WTC11 (cell line): ENCODE data around the gene NEK2. TPM values are rescaled to one million over a fixed set of nuclear protein-coding genes. Genes with fewer than 3 reads are reported as not detected.

Experiments
- ATAC-seq: fragments of 200-7000 bp; cut with Tn5 transposase; 2 replicates; pipeline ENCODE4 v1.10.0; 2021; ENCODE audit warnings: mild to moderate bottlenecking, moderate library complexity
- CTCF ChIA-PET: fragments of 300-600 bp; sonication (Branson Sonifier 250); formaldehyde crosslinking; loops from one replicate; lab custom pipeline; 2021; ENCODE audit warnings: antibody characterized with exemption; lab: Charles Lee
- POLR2A ChIA-PET: fragments of 350-600 bp; sonication (Branson Sonifier 250); formaldehyde crosslinking; loops from one replicate; lab custom pipeline; 2021; ENCODE audit warnings: antibody characterized with exemption; lab: Charles Lee
- DNase-seq: peaks from one replicate; pipeline ENCODE4 v3.0.0; 2021; ENCODE audit warnings: low spot score
- H3K27ac Mint-ChIP-seq: 2 replicates; pipeline ENCODE4 v1.8.0; 2021; ENCODE audit warnings: mixed read lengths
- H3K27me3 Mint-ChIP-seq: 2 replicates; pipeline ENCODE4 v1.8.0; 2021; ENCODE audit warnings: low read depth, mild to moderate bottlenecking, moderate library complexity, mixed read lengths
- H3K36me3 Mint-ChIP-seq: 2 replicates; pipeline ENCODE4 v1.8.0; 2021; ENCODE audit warnings: mixed read lengths
- H3K4me1 Mint-ChIP-seq: 2 replicates; pipeline ENCODE4 v1.8.0; 2022; ENCODE audit warnings: mixed read lengths
- H3K4me3 Mint-ChIP-seq: 2 replicates; pipeline ENCODE4 v1.8.0; 2021; ENCODE audit warnings: mild to moderate bottlenecking, moderate library complexity, mixed read lengths
- H3K9me3 Mint-ChIP-seq: 2 replicates; pipeline ENCODE4 v1.8.0; 2021; ENCODE audit warnings: mixed read lengths
- CREB1 ChIP-seq: sonication (generic); formaldehyde crosslinking; IDR thresholded peaks from 2 replicates; pipeline ENCODE4 v1.8.0; 2023; ENCODE audit warnings: mild to moderate bottlenecking, missing genetic modification reagents
- ESRRA ChIP-seq: sonication (generic); formaldehyde crosslinking; IDR thresholded peaks from 2 replicates; pipeline ENCODE4 v1.8.1; 2022; ENCODE audit warnings: mild to moderate bottlenecking, missing genetic modification reagents, borderline replicate concordance
- GTF2I ChIP-seq: fragments of 250-450 bp; sonication (Bioruptor Pico); conservative IDR thresholded peaks from 2 replicates; pipeline ENCODE4 v1.4.0; 2021; ENCODE audit warnings: mild to moderate bottlenecking
- HMGA2 ChIP-seq: fragments of 250-450 bp; sonication (Bioruptor Pico); IDR thresholded peaks from 2 replicates; pipeline ENCODE4 v1.4.0; 2021; ENCODE audit warnings: mild to moderate bottlenecking, moderate library complexity
- MAX ChIP-seq: sonication (generic); formaldehyde crosslinking; IDR thresholded peaks from 2 replicates; pipeline ENCODE4 v1.8.0; 2022; ENCODE audit warnings: mild to moderate bottlenecking, missing genetic modification reagents
- MXD4 ChIP-seq: fragments of 250-450 bp; sonication (Bioruptor Pico); IDR thresholded peaks from 2 replicates; pipeline ENCODE4 v1.8.0; 2021; ENCODE audit warnings: mild to moderate bottlenecking, moderate library complexity, borderline replicate concordance
- RELA ChIP-seq: sonication (generic); formaldehyde crosslinking; IDR thresholded peaks from 2 replicates; pipeline ENCODE4 v1.8.1; 2022; ENCODE audit warnings: missing genetic modification reagents, mild to moderate bottlenecking, borderline replicate concordance
- SMAD4 ChIP-seq: sonication (generic); formaldehyde crosslinking; IDR thresholded peaks from 2 replicates; pipeline ENCODE4 v1.8.0; 2022; ENCODE audit warnings: mild to moderate bottlenecking, missing genetic modification reagents
- SOX15 ChIP-seq: fragments of 250-450 bp; sonication (Bioruptor Pico); IDR thresholded peaks from 2 replicates; pipeline ENCODE4 v1.9.0; 2021; ENCODE audit warnings: mild to moderate bottlenecking
- SP1 ChIP-seq: sonication (generic); formaldehyde crosslinking; conservative IDR thresholded peaks from 2 replicates; pipeline ENCODE4 v1.8.1; 2022; ENCODE audit warnings: missing genetic modification reagents
- TEAD1 ChIP-seq: sonication (generic); formaldehyde crosslinking; IDR thresholded peaks from 2 replicates; pipeline ENCODE4 v1.8.0; 2022; ENCODE audit warnings: mild to moderate bottlenecking, missing genetic modification reagents
- TEAD4 ChIP-seq: sonication (generic); formaldehyde crosslinking; IDR thresholded peaks from 2 replicates; pipeline ENCODE4 v1.8.0; 2022; ENCODE audit warnings: mild to moderate bottlenecking, missing genetic modification reagents
- TP53 ChIP-seq: sonication (generic); formaldehyde crosslinking; IDR thresholded peaks from 2 replicates; pipeline ENCODE4 v1.8.1; 2023; ENCODE audit warnings: mild to moderate bottlenecking, missing genetic modification reagents
- USF1 ChIP-seq: sonication (generic); formaldehyde crosslinking; IDR thresholded peaks from 2 replicates; pipeline ENCODE4 v1.8.0; 2022; ENCODE audit warnings: mild to moderate bottlenecking, missing genetic modification reagents
- ZBTB21 ChIP-seq: sonication (generic); formaldehyde crosslinking; IDR thresholded peaks from 2 replicates; pipeline ENCODE4 v1.8.1; 2023; ENCODE audit warnings: mild to moderate bottlenecking, missing genetic modification reagents, borderline replicate concordance
- ZNF232 ChIP-seq: sonication (generic); formaldehyde crosslinking; IDR thresholded peaks from 2 replicates; pipeline ENCODE4 v1.8.0; 2022; ENCODE audit warnings: mild to moderate bottlenecking, missing genetic modification reagents
- ZNF263 ChIP-seq: sonication (generic); formaldehyde crosslinking; IDR thresholded peaks from 2 replicates; pipeline ENCODE4 v1.8.1; 2022; ENCODE audit warnings: low read depth, mild to moderate bottlenecking, moderate library complexity, missing genetic modification reagents
- ZNF396 ChIP-seq: fragments of 250-450 bp; sonication (Bioruptor Pico); IDR thresholded peaks from 2 replicates; pipeline ENCODE4 v1.8.0; 2021; ENCODE audit warnings: mild to moderate bottlenecking, moderate library complexity, borderline replicate concordance
- ZNF512 ChIP-seq: sonication (generic); formaldehyde crosslinking; IDR thresholded peaks from 2 replicates; pipeline ENCODE4 v1.8.1; 2022; ENCODE audit warnings: missing genetic modification reagents, borderline replicate concordance
- total RNA-seq: library from RNA; stranded (reverse); gene quantifications from 3 replicates; pipeline ENCODE4 v1.2.3, GENCODE V29; 2021
- TF ChIP-seq, protein P1 (sequence below): sonication (generic); formaldehyde crosslinking; IDR thresholded peaks from 2 replicates; pipeline ENCODE4 v1.8.1; 2022; ENCODE audit warnings: mild to moderate bottlenecking, missing genetic modification reagents, moderate library complexity, borderline replicate concordance
- TF ChIP-seq, protein P2 (sequence below): sonication (generic); formaldehyde crosslinking; IDR thresholded peaks from 2 replicates; pipeline ENCODE4 v1.8.0; 2022; ENCODE audit warnings: mild to moderate bottlenecking, missing genetic modification reagents
- TF ChIP-seq, protein P3 (sequence below): sonication (generic); formaldehyde crosslinking; conservative IDR thresholded peaks from 2 replicates; pipeline ENCODE4 v1.8.1; 2023; ENCODE audit warnings: mild to moderate bottlenecking, low read depth, missing genetic modification reagents, moderate library complexity
- TF ChIP-seq, protein P4 (sequence below): sonication (generic); formaldehyde crosslinking; IDR thresholded peaks from 2 replicates; pipeline ENCODE4 v1.8.1; 2023; ENCODE audit warnings: mild to moderate bottlenecking, missing genetic modification reagents, borderline replicate concordance

Gene NEK2
- total RNA-seq, 1 experiment from 2014 or later: 23.5 TPM

DNA sequence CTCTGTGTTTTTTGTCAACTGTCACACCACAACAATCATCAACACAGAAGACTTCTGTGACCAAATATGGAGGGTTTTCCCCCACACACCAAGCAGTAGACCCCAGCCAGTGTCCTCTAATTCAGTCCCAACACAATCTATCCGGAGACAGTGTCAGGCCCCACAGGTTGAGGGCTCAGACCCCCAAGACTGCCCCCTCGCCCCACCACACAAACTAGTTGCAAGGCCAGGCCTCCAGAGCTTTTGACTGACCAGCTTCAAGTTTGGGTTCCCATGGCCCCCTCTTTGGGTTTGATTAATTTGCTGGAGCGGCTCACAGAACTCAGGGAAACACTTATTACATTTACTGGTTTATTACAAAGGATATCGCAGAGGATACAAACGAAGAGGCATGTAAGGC, 37.2 kb downstream of the NEK2 start:
- Mint-ChIP-seq H3K27me3 (no peaks in the 10 kb centered on the region; the same call in 1 of the 2 replicates), H3K36me3 (no peaks in the 10 kb centered on the region), H3K4me1 (peaks cover 6% of the 10 kb centered on the region; the same call in 1 of the 2 replicates), H3K27ac (no peak overlapping the region), H3K9me3 (no peaks in the 10 kb centered on the region), H3K4me3 (no peak overlapping the region)
- ATAC-seq: no peak
- ChIA-PET POLR2A (interaction anchor here (1.5 kb wide), 1 partner anchor 59 kb away, joined by 3 read pairs; the partner anchor contains the start of gene SLC30A1), CTCF (no interaction called here)
- no peak for DNase-seq
- TF ChIP-seq CREB1 (CRISPR knock-in tag): no peak
- TF ChIP-seq TP53 (CRISPR knock-in tag): no peak
- TF ChIP-seq, protein P1, sequence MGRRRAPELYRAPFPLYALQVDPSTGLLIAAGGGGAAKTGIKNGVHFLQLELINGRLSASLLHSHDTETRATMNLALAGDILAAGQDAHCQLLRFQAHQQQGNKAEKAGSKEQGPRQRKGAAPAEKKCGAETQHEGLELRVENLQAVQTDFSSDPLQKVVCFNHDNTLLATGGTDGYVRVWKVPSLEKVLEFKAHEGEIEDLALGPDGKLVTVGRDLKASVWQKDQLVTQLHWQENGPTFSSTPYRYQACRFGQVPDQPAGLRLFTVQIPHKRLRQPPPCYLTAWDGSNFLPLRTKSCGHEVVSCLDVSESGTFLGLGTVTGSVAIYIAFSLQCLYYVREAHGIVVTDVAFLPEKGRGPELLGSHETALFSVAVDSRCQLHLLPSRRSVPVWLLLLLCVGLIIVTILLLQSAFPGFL (CRISPR knock-in tag): no peak
- TF ChIP-seq ESRRA: no peak
- no peak for TF ChIP-seq ZNF512 (CRISPR knock-in tag)
- no peak for TF ChIP-seq TEAD1 (CRISPR knock-in tag)
- TF ChIP-seq TEAD4 (CRISPR knock-in tag): no peak
- TF ChIP-seq ZNF263: no peak
- TF ChIP-seq ZNF232 (CRISPR knock-in tag): no peak
- no peak for TF ChIP-seq GTF2I
- TF ChIP-seq, protein P2, sequence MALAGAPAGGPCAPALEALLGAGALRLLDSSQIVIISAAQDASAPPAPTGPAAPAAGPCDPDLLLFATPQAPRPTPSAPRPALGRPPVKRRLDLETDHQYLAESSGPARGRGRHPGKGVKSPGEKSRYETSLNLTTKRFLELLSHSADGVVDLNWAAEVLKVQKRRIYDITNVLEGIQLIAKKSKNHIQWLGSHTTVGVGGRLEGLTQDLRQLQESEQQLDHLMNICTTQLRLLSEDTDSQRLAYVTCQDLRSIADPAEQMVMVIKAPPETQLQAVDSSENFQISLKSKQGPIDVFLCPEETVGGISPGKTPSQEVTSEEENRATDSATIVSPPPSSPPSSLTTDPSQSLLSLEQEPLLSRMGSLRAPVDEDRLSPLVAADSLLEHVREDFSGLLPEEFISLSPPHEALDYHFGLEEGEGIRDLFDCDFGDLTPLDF: no peak
- TF ChIP-seq SOX15: no peak
- TF ChIP-seq RELA (CRISPR knock-in tag): no peak
- no peak for TF ChIP-seq SP1 (CRISPR knock-in tag)
- TF ChIP-seq, protein P3, sequence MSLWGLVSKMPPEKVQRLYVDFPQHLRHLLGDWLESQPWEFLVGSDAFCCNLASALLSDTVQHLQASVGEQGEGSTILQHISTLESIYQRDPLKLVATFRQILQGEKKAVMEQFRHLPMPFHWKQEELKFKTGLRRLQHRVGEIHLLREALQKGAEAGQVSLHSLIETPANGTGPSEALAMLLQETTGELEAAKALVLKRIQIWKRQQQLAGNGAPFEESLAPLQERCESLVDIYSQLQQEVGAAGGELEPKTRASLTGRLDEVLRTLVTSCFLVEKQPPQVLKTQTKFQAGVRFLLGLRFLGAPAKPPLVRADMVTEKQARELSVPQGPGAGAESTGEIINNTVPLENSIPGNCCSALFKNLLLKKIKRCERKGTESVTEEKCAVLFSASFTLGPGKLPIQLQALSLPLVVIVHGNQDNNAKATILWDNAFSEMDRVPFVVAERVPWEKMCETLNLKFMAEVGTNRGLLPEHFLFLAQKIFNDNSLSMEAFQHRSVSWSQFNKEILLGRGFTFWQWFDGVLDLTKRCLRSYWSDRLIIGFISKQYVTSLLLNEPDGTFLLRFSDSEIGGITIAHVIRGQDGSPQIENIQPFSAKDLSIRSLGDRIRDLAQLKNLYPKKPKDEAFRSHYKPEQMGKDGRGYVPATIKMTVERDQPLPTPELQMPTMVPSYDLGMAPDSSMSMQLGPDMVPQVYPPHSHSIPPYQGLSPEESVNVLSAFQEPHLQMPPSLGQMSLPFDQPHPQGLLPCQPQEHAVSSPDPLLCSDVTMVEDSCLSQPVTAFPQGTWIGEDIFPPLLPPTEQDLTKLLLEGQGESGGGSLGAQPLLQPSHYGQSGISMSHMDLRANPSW: no peak
- TF ChIP-seq, all 79 proteins: peak for 0

DNA sequence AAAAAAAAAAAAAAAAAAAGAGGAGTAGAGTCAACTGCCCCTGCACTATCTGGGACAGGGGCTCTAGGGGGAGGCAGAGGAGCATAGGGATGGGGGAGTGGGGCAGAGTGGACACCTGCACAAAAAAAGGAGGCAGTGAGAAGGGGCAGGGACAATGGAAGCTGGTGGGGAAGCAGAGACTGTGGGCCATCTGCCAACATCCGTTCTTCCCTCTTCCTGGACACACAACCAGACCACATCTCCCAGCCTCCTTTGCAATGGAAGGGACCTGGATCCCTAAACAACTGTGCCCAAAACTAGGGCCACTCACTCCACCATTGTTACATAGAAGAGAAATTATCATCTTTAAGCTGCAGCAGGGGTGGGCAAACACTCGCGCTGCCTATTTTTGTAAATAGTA, 38.4 kb downstream of the NEK2 start:
- CTCF ChIA-PET: no interaction called here
- no peak for ATAC-seq
- TF ChIP-seq MXD4 (CRISPR knock-in tag) (no peak), ZBTB21 (CRISPR knock-in tag) (no peak), HMGA2 (no peak), SMAD4 (CRISPR knock-in tag) (no peak), ZNF396 (no peak), MAX (CRISPR knock-in tag) (no peak), USF1 (CRISPR knock-in tag) (no peak)
- TF ChIP-seq, protein P4, sequence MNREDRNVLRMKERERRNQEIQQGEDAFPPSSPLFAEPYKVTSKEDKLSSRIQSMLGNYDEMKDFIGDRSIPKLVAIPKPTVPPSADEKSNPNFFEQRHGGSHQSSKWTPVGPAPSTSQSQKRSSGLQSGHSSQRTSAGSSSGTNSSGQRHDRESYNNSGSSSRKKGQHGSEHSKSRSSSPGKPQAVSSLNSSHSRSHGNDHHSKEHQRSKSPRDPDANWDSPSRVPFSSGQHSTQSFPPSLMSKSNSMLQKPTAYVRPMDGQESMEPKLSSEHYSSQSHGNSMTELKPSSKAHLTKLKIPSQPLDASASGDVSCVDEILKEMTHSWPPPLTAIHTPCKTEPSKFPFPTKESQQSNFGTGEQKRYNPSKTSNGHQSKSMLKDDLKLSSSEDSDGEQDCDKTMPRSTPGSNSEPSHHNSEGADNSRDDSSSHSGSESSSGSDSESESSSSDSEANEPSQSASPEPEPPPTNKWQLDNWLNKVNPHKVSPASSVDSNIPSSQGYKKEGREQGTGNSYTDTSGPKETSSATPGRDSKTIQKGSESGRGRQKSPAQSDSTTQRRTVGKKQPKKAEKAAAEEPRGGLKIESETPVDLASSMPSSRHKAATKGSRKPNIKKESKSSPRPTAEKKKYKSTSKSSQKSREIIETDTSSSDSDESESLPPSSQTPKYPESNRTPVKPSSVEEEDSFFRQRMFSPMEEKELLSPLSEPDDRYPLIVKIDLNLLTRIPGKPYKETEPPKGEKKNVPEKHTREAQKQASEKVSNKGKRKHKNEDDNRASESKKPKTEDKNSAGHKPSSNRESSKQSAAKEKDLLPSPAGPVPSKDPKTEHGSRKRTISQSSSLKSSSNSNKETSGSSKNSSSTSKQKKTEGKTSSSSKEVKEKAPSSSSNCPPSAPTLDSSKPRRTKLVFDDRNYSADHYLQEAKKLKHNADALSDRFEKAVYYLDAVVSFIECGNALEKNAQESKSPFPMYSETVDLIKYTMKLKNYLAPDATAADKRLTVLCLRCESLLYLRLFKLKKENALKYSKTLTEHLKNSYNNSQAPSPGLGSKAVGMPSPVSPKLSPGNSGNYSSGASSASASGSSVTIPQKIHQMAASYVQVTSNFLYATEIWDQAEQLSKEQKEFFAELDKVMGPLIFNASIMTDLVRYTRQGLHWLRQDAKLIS (CRISPR knock-in tag): no peak

More for the DNA sequence above, 38.4 kb downstream of the NEK2 start:
- POLR2A ChIA-PET: interaction anchor here (1.5 kb wide), 1 partner anchor 58 kb away, joined by 3 read pairs; the partner anchor contains the start of gene SLC30A1
- H3K36me3 Mint-ChIP-seq: no peaks in the 10 kb centered on the region
- H3K27me3 Mint-ChIP-seq: no peaks in the 10 kb centered on the region; the same call in 1 of the 2 replicates
- H3K9me3 Mint-ChIP-seq: no peaks in the 10 kb centered on the region
- no peak overlapping the region for H3K4me3 Mint-ChIP-seq
- no peak for DNase-seq
- no peak overlapping the region for H3K27ac Mint-ChIP-seq
- peaks cover 6% of the 10 kb centered on the region; the same call in 1 of the 2 replicates for H3K4me1 Mint-ChIP-seq
